ENCODE data around the gene SLC47A1. TPM values are rescaled to one million over a fixed set of nuclear protein-coding genes. Genes with fewer than 3 reads are reported as not detected.

Gene SLC47A1
- total and polyA plus RNA-seq, 2 of the 4 experiments (the other 2 are of a cell fraction) = not detected

- BruUV-seq (replicated peaks) = no TSS peak
- no peak for ATAC-seq (ENCODE audit: low read depth)
- Histone ChIP-seq H4K8ac (ENCODE audit: low read depth in 2 of 2, low read length in 2 of 2) (no peak overlapping the region), H3K4ac (ENCODE audit: low read depth, low read length) (no peak overlapping the region), H4K20me1 (ENCODE audit: insufficient read depth, low read length) (no peaks in the 10 kb centered on the region), H3K79me1 (ENCODE audit: low read depth in 1 of 2, low read length in 2 of 2) (no peaks in the 10 kb centered on the region), H3K4me1 (ENCODE audit: control insufficient read depth, insufficient read depth, low read length) (no peaks in the 10 kb centered on the region), H2BK5ac (ENCODE audit: low read depth, low read length, poor library complexity, severe bottlenecking) (no peak overlapping the region), H3K27me3 (ENCODE audit: control insufficient read depth, insufficient read depth, low read length) (peaks cover 27% of the 10 kb centered on the region), H3K9me1 (ENCODE audit: insufficient read depth, low read length) (no peaks in the 10 kb centered on the region), H4K91ac (ENCODE audit: insufficient read depth, low read depth, low read length) (no peak overlapping the region), H2AK9ac (replicated peaks; ENCODE audit: low read depth, low read length, poor library complexity) (no peak overlapping the region), H2BK20ac (ENCODE audit: low read depth, low read length) (no peak overlapping the region), H3K27ac (ENCODE audit: insufficient read depth, low read length) (no peak overlapping the region), H3K36me3 (ENCODE audit: control insufficient read depth, insufficient read depth, low read length) (no peaks in the 10 kb centered on the region), H3K18ac (ENCODE audit: low read depth, low read length) (no peak overlapping the region), H3K9me3 (ENCODE audit: control insufficient read depth, insufficient read depth, low read length) (0 out of 2 replicates have a peak, but pooled peaks cover 3% of the 10 kb centered on the region), H2AFZ (replicated peaks; ENCODE audit: low read length, poor library complexity) (no peak overlapping the region), H3K9ac (ENCODE audit: low read depth, low read length) (no peak overlapping the region), H4K5ac (ENCODE audit: low read depth, low read length) (no peak overlapping the region), H3K14ac (replicated peaks; ENCODE audit: low read depth, low read length) (no peak overlapping the region), H3K56ac (ENCODE audit: extremely low read depth, insufficient read depth, low read length) (no peak overlapping the region), H2BK120ac (ENCODE audit: low read depth, low read length) (no peak overlapping the region), H3K23ac (ENCODE audit: low read depth, low read length) (no peak overlapping the region), H2BK15ac (ENCODE audit: low read depth, low read length) (no peak overlapping the region), H3K4me3 (ENCODE audit: insufficient read depth, low read depth, low read length) (no peak overlapping the region), H2AK5ac (ENCODE audit: low read depth, low read length) (no peak overlapping the region), H3K4me2 (ENCODE audit: low read depth, low read length) (no peak overlapping the region)
- POLR2A ChIA-PET (ENCODE audit: unreplicated experiment) = no interaction called here
- in situ Hi-C loops (cut with MboI; ENCODE audit: low sequenced_read_pairs) = no loop called here
- dilution Hi-C loops (cut with HindIII; ENCODE audit: low sequenced_read_pairs, unreplicated experiment) = no loop called here
- intact Hi-C loops (cut with micrococcal nuclease) = no loop called here
- CTCF ChIA-PET = interaction anchor here (0.6 kb wide), 1 partner anchor 194 kb away, joined by 4 read pairs; no protein-coding TSS in a partner anchor
- TF ChIP-seq CTCF (conservative IDR thresholded peaks at IDR 0.05; ENCODE audit: low read depth, low read length) (no peak), FOS (IDR thresholded peaks at IDR 0.05; ENCODE audit: low read depth, low read length) (no peak)
- DNase-seq = no peak
Observed at GRCh38 chr17:19558946-19559345, 25.3 kb downstream of the SLC47A1 start.

Data from IMR-90 (cell line).